BJ (cell line): Measurements from ENCODE around the gene QRFP. TPM values are rescaled to one million over a fixed set of nuclear protein-coding genes. Genes with fewer than 3 reads are reported as not detected.

Source experiments
- CTCF ChIA-PET: fragments of 350-600 bp; formaldehyde crosslinking; extraction: SDS; loops from one replicate; lab custom pipeline; 2021; ENCODE audit warnings: antibody characterized with exemption, inconsistent platforms; lab: Yijun Ruan, JAX
- POLR2A ChIA-PET: fragments of 300-600 bp; sonication (Branson Sonifier 250); formaldehyde crosslinking; extraction: SDS; loops from one replicate; lab custom pipeline; 2021; ENCODE audit warnings: antibody characterized with exemption; lab: Charles Lee
- DNase-seq: peaks from one replicate; pipeline ENCODE4 v3.0.0-alpha.2; 2011; ENCODE audit warnings: low read depth
- H3K27me3 ChIP-seq: 2 replicates; pipeline ENCODE4 v1.6.0; 2011; ENCODE audit warnings: low read length; ENCODE audit not compliant: control insufficient read depth, insufficient read depth
- H3K36me3 ChIP-seq: 2 replicates; pipeline ENCODE4 v1.5.1; 2011; ENCODE audit warnings: low read length; ENCODE audit not compliant: control insufficient read depth, insufficient read depth
- H3K4me3 ChIP-seq: 2 replicates; pipeline ENCODE4 v1.5.1; 2011; ENCODE audit warnings: low read depth, mild to moderate bottlenecking, control low read depth, low read length
- polyA minus RNA-seq: library from RNA; depleted of rRNA, polyadenylated mRNA; stranded (reverse); fragments of >200 nt; gene quantifications from 2 replicates; pipeline ENCODE4 v1.2.3, GENCODE V29; 2011; rRNA and poly(A)+ RNA removed
- polyA plus RNA-seq: library from polyadenylated mRNA; depleted of rRNA; stranded (reverse); fragments of >200 nt; gene quantifications from 2 replicates; pipeline ENCODE4 v1.2.3, GENCODE V29; 2011; rRNA removed
- TF ChIP-seq, protein P1 (sequence below): IDR thresholded peaks from 2 replicates; pipeline ENCODE4 v1.5.1; 2011; ENCODE audit warnings: low read depth, mild to moderate bottlenecking, control low read depth, inconsistent platforms, low read length, moderate library complexity; ENCODE audit not compliant: insufficient read depth

QRFP gene, protein sequence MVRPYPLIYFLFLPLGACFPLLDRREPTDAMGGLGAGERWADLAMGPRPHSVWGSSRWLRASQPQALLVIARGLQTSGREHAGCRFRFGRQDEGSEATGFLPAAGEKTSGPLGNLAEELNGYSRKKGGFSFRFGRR
- polyA plus RNA-seq: not detected in 2 replicates
- polyA minus RNA-seq: not detected in 2 replicates

DNA sequence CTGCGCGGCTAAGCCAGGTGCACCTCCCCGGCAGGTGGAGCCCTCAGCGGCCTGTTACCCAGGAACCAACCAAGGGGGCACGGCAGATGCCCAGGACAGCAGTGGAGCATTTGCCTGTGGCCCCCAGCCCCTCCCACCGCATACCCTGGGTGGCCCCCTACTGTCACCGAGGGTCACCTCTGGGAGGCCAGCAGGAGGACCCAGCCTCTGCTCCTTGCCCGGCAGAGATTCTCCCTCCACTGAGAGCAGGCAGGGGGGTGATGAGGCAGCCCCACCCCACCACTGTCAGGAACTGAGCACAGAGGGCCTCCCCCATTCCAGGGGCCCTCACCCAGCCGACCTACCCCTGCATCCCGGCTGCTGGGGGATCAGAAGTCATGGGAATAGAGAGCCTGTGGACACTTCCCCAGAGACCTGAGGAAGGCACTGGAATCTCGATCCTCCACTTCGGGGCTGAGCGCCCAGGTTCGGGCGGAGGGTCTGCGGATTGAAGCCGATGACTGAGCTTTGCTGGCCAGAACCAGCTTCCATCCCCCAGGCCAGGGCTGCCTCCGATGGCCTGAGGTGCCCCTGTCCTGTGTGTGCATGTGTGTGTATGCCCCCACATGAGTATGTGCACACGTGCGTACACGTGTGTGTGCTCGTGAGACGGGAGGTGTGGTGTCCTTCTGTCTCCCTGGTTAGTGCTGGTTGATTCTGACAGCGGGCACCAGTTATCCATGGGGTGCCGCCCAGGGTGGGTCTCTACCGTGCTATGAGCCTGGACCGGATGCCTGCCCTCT is at the start of gene QRFP:
Gene QRFP, minus strand, starts transcription at position 580 of the 782 bp plus-strand sequence. CDS start 2,974 bp downstream, outside the sequence.
- no peak for DNase-seq
- Histone ChIP-seq H3K36me3 (peaks cover 8% of the 10 kb centered on the region), H3K4me3 (no peak within 1 kb of the TSS), H3K27me3 (peaks cover 2% of the 10 kb centered on the region; the same call in 1 of the 2 replicates)
- ChIA-PET CTCF (interaction anchor here (0.8 to 1.0 kb wide), 3 partner anchors 16 to 150 kb away, joined by 3 read pairs; no protein-coding TSS in a partner anchor), POLR2A (no interaction called here)
- TF ChIP-seq, protein P1, sequence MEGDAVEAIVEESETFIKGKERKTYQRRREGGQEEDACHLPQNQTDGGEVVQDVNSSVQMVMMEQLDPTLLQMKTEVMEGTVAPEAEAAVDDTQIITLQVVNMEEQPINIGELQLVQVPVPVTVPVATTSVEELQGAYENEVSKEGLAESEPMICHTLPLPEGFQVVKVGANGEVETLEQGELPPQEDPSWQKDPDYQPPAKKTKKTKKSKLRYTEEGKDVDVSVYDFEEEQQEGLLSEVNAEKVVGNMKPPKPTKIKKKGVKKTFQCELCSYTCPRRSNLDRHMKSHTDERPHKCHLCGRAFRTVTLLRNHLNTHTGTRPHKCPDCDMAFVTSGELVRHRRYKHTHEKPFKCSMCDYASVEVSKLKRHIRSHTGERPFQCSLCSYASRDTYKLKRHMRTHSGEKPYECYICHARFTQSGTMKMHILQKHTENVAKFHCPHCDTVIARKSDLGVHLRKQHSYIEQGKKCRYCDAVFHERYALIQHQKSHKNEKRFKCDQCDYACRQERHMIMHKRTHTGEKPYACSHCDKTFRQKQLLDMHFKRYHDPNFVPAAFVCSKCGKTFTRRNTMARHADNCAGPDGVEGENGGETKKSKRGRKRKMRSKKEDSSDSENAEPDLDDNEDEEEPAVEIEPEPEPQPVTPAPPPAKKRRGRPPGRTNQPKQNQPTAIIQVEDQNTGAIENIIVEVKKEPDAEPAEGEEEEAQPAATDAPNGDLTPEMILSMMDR: no peak

GRCh38 chr9:130945173-130945572 is 48.6 kb upstream of the QRFP start:
- H3K4me3 ChIP-seq: no peak overlapping the region
- no peak for DNase-seq
- POLR2A ChIA-PET: no interaction called here
- CTCF ChIA-PET: interaction anchor here (1.0 to 1.7 kb wide), 2 partner anchors 10 to 52 kb away, joined by 3 to 4 read pairs; no protein-coding TSS in a partner anchor
- TF ChIP-seq, protein P1: no peak
- H3K27me3 ChIP-seq: peaks cover 20% of the 10 kb centered on the region
- H3K36me3 ChIP-seq: no peaks in the 10 kb centered on the region

- ChIA-PET CTCF (interaction anchor here (1.7 kb wide), 1 partner anchor 51 kb away, joined by 4 read pairs; no protein-coding TSS in a partner anchor), POLR2A (no interaction called here)
- Histone ChIP-seq H3K27me3 (peaks cover 20% of the 10 kb centered on the region), H3K36me3 (no peaks in the 10 kb centered on the region), H3K4me3 (no peak overlapping the region)
- TF ChIP-seq, protein P1: no peak
- DNase-seq: no peak
Measured at GRCh38 chr9:130944510-130945058, 48.0 kb upstream of the QRFP start.

DNA sequence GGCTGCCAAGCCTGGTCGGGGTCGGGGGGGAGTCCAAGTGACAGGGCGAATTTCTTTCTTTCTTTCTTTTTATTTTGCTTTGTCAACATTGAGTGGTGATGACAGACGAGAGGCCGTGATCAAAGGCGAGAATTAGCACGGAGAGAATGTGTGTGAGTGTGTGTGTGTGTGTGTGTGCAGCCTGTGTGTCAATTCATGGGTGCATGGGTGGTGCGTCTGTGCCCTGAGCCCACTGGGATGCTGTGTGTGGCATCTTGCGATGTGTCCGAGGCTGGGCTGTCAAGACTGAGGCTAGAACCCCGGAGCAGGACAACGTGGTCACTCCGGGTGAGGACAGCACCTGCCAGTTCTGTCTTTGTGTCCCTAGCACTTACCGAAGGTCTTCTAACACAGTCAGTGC is 47.2 kb upstream of the QRFP start:
- CTCF ChIA-PET: interaction anchor here (0.6 to 1.6 kb wide), 2 partner anchors 174 to 243 kb away, joined by 5 read pairs; no protein-coding TSS in a partner anchor
- TF ChIP-seq, protein P1: no peak
- Histone ChIP-seq H3K36me3 (no peaks in the 10 kb centered on the region), H3K27me3 (peaks cover 20% of the 10 kb centered on the region), H3K4me3 (no peak overlapping the region)
- no peak for DNase-seq
- POLR2A ChIA-PET: no interaction called here

GRCh38 chr9:130943221-130943620 is 46.6 kb upstream of the QRFP start:
- POLR2A ChIA-PET: no interaction called here
- CTCF ChIA-PET: interaction anchor here (0.6 to 1.6 kb wide), 4 partner anchors 74 to 242 kb away, joined by 3 to 5 read pairs (median 4); no protein-coding TSS in a partner anchor

More at GRCh38 chr9:130943221-130943620, 46.6 kb upstream of the QRFP start:
- TF ChIP-seq, protein P1: no peak
- H3K27me3 ChIP-seq: peaks cover 20% of the 10 kb centered on the region
- DNase-seq: no peak
- H3K36me3 ChIP-seq: no peaks in the 10 kb centered on the region
- H3K4me3 ChIP-seq: no peak overlapping the region
